ENCODE results near the gene TSSK6. TPM values are rescaled to one million over a fixed set of nuclear protein-coding genes. Genes with fewer than 3 reads are reported as not detected.

TSSK6 gene
- total and polyA plus RNA-seq, 2 of the 4 experiments (the other 2 are of a cell fraction): 1.3 to 2.2 TPM

DNA sequence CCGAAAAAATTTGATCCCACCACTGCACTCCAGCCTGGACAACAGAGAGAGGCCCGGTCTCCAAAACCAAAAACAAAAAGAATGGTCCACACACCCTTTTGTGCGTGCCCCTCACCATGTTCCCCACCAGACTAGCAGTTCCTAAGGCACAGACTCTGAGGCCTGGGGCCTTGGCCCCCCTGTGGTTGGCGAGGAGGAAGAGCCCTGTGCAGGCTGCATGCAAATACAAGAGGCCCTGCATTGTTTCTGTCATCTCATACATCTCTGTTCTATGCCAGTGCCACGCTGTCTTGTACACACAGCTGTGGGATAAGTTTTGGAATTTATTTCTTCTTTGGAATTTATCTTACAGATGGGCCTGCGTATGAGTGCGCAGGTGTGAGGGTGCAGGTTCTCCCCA lies 8.7 kb upstream of the TSSK6 start:
- POLR2A ChIA-PET (ENCODE audit: unreplicated experiment): no interaction called here
- no peak for TF ChIP-seq MAZ (IDR thresholded peaks at IDR 0.05; ENCODE audit: borderline replicate concordance, low read depth, low read length)
- no peak for TF ChIP-seq BHLHE40 (IDR thresholded peaks at IDR 0.05; ENCODE audit: low read depth, low read length)
- no peak for TF ChIP-seq RAD21 (IDR thresholded peaks at IDR 0.05; ENCODE audit: low read length)
- no peak for TF ChIP-seq RFX5 (IDR thresholded peaks at IDR 0.05; ENCODE audit: low read depth, low read length)
- no peak for TF ChIP-seq CHD1 (IDR thresholded peaks at IDR 0.05; ENCODE audit: low read depth, low read length)
- TF ChIP-seq MXI1 (IDR thresholded peaks at IDR 0.05; ENCODE audit: borderline replicate concordance, low read depth, low read length): no peak
- TF ChIP-seq RCOR1 (IDR thresholded peaks at IDR 0.05; ENCODE audit: insufficient replicate concordance, low read length): no peak
- Histone ChIP-seq H3K36me3 (ENCODE audit: control insufficient read depth, insufficient read depth, low read length) (peaks cover 34% of the 10 kb centered on the region), H2BK20ac (ENCODE audit: low read depth, low read length) (no peak overlapping the region), H3K18ac (ENCODE audit: low read depth, low read length) (no peak overlapping the region), H2AFZ (replicated peaks; ENCODE audit: low read length, poor library complexity) (no peak overlapping the region), H2AK9ac (replicated peaks; ENCODE audit: low read depth, low read length, poor library complexity) (no peak overlapping the region), H2BK120ac (ENCODE audit: low read depth, low read length) (no peak overlapping the region), H4K8ac (ENCODE audit: low read depth in 2 of 2, low read length in 2 of 2) (no peak overlapping the region), H3K9me1 (ENCODE audit: insufficient read depth, low read length) (no peaks in the 10 kb centered on the region), H3K79me1 (ENCODE audit: low read depth in 1 of 2, low read length in 2 of 2) (peaks cover 22 to 57% of the 10 kb centered on the region in 2 experiments), H4K20me1 (ENCODE audit: insufficient read depth, low read length) (peaks cover 38% of the 10 kb centered on the region), H3K56ac (ENCODE audit: extremely low read depth, insufficient read depth, low read length) (no peak overlapping the region), H4K5ac (ENCODE audit: low read depth, low read length) (no peak overlapping the region), H3K27me3 (ENCODE audit: control insufficient read depth, insufficient read depth, low read length) (no peaks in the 10 kb centered on the region), H3K23ac (ENCODE audit: low read depth, low read length) (no peak overlapping the region), H3K4me3 (ENCODE audit: insufficient read depth, low read depth, low read length) (no peak overlapping the region), H3K14ac (replicated peaks; ENCODE audit: low read depth, low read length) (no peak overlapping the region), H3K9ac (ENCODE audit: low read depth, low read length) (no peak overlapping the region), H3K27ac (ENCODE audit: insufficient read depth, low read length) (no peak overlapping the region), H3K9me3 (ENCODE audit: control insufficient read depth, insufficient read depth, low read length) (no peaks in the 10 kb centered on the region), H2BK5ac (ENCODE audit: low read depth, low read length, poor library complexity, severe bottlenecking) (no peak overlapping the region), H2AK5ac (ENCODE audit: low read depth, low read length) (no peak overlapping the region), H3K4me1 (ENCODE audit: control insufficient read depth, insufficient read depth, low read length) (peaks cover 2% of the 10 kb centered on the region; the same call in 1 of the 2 replicates), H3K4me2 (ENCODE audit: low read depth, low read length) (no peak overlapping the region), H2BK15ac (ENCODE audit: low read depth, low read length) (no peak overlapping the region), H4K91ac (ENCODE audit: insufficient read depth, low read depth, low read length) (no peak overlapping the region), H3K4ac (ENCODE audit: low read depth, low read length) (no peak overlapping the region)
- CTCF ChIA-PET: no interaction called here
- dilution Hi-C loops (cut with HindIII; ENCODE audit: low sequenced_read_pairs, unreplicated experiment) (no loop called here), intact Hi-C loops (cut with micrococcal nuclease) (no loop called here), in situ Hi-C loops (cut with MboI; ENCODE audit: low sequenced_read_pairs) (no loop called here)
- DNase-seq (no peak), ATAC-seq (ENCODE audit: low read depth) (no peak)
- WGBS, 2 experiments (ENCODE audit: extremely low coverage in 2 of 2, insufficient read length in 1 of 2): 95% methylated on average over 4 of the region's 7 CpGs; no CpG with 5 or more reads in 1 of the 2 experiments
- no TSS peak for BruUV-seq (replicated peaks)

Measured in IMR-90 (cell line).